Right lobe of liver (tissue), 4 donors: Measurements from ENCODE around the gene DPP6.

Source experiments
- POLR2A ChIP-seq: fragments of 450-650 bp; IDR thresholded peaks from one replicate; pipeline ENCODE4 v1.6.1; 2017; ENCODE audit warnings: antibody characterized with exemption, mild to moderate bottlenecking
- TF ChIP-seq, protein P1 (sequence below), 4 donors: fragments of 200-600 bp in 3 of 4; fragments of 450-650 bp in 1 of 4; IDR thresholded peaks; one replicate each; pipeline versions ENCODE4 v1.5.1 to v1.8.0; 2016 to 2022; ENCODE audit warnings: antibody characterized with exemption in 4 of 4, mild to moderate bottlenecking in 2 of 4
- donor health status: DM: no; HTN: no; CAD: no.
- donor health status: DM: no; HTN: no; CAD: no.
- donor health status: DM: no; HTN: yes; CAD: no.

DNA sequence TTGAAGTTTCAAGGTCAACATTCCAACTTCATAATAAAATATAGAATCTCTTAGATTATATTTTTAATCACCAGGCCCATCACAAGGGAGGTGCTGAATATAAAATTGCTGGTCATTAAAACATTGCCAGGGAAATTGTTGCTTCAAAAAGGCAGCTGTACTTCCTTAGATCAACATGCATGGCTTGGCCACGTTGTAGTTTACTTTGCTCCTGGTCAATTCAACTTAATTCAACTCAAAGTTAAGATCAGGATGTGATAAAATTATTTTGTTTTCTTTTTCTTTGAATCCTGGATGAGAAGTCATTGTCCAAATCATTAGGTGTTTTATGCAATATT lies 633.3 kb downstream of the DPP6 start:
- no peak for TF ChIP-seq POLR2A
- TF ChIP-seq, protein P1, sequence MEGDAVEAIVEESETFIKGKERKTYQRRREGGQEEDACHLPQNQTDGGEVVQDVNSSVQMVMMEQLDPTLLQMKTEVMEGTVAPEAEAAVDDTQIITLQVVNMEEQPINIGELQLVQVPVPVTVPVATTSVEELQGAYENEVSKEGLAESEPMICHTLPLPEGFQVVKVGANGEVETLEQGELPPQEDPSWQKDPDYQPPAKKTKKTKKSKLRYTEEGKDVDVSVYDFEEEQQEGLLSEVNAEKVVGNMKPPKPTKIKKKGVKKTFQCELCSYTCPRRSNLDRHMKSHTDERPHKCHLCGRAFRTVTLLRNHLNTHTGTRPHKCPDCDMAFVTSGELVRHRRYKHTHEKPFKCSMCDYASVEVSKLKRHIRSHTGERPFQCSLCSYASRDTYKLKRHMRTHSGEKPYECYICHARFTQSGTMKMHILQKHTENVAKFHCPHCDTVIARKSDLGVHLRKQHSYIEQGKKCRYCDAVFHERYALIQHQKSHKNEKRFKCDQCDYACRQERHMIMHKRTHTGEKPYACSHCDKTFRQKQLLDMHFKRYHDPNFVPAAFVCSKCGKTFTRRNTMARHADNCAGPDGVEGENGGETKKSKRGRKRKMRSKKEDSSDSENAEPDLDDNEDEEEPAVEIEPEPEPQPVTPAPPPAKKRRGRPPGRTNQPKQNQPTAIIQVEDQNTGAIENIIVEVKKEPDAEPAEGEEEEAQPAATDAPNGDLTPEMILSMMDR (IDR thresholded peaks at IDR 0.05) = no peak
